ENCODE data around the gene ASPRV1. TPM values are rescaled to one million over a fixed set of nuclear protein-coding genes. Genes with fewer than 3 reads are reported as not detected.
A peak's percentile ranks its signal among the peaks of the same experiment; 100 is the strongest.

ASPRV1 gene
- total RNA-seq, 1 experiment from 2014 or later: not detected

GRCh38 chr2:69943843-69944525 lies 17.4 kb downstream of the ASPRV1 start:
- DNase-seq (ENCODE audit: extremely low read depth, low read depth): no peak

GRCh38 chr2:69943000-69943842 lies 18.2 kb downstream of the ASPRV1 start:
- DNase-seq (ENCODE audit: extremely low read depth, low read depth): no peak

- no peak for DNase-seq (ENCODE audit: extremely low read depth, low read depth)
Observed at GRCh38 chr2:69940691-69941090, 20.7 kb downstream of the ASPRV1 start.

GRCh38 chr2:69939722-69940121 lies 21.7 kb downstream of the ASPRV1 start:
- DNase-seq (ENCODE audit: extremely low read depth, low read depth): no peak

- DNase-seq (ENCODE audit: extremely low read depth, low read depth): no peak
Observed at GRCh38 chr2:69937968-69938367, 23.5 kb downstream of the ASPRV1 start.

GRCh38 chr2:69936906-69937305 lies 24.5 kb downstream of the ASPRV1 start:
- DNase-seq (ENCODE audit: extremely low read depth, low read depth): no peak

- no peak for DNase-seq (ENCODE audit: extremely low read depth, low read depth)
Observed at GRCh38 chr2:69935011-69935410, 26.4 kb downstream of the ASPRV1 start.

GRCh38 chr2:69934614-69934908 lies 26.9 kb downstream of the ASPRV1 start:
- DNase-seq (ENCODE audit: extremely low read depth, low read depth): no peak

- no peak for DNase-seq (ENCODE audit: extremely low read depth, low read depth)
Observed at GRCh38 chr2:69933839-69934613, 27.4 kb downstream of the ASPRV1 start.

- no peak for DNase-seq (ENCODE audit: extremely low read depth, low read depth)
Observed at GRCh38 chr2:69933254-69933828, 28.1 kb downstream of the ASPRV1 start.

GRCh38 chr2:69932596-69932922 lies 28.9 kb downstream of the ASPRV1 start:
- DNase-seq (ENCODE audit: extremely low read depth, low read depth): no peak

- no peak for DNase-seq (ENCODE audit: extremely low read depth, low read depth)
Observed at GRCh38 chr2:69931832-69932595, 29.4 kb downstream of the ASPRV1 start.

GRCh38 chr2:69926849-69927515 lies 34.4 kb downstream of the ASPRV1 start:
- DNase-seq (ENCODE audit: extremely low read depth, low read depth): no peak

GRCh38 chr2:69923116-69923515 lies 38.3 kb downstream of the ASPRV1 start:
- no peak for DNase-seq (ENCODE audit: extremely low read depth, low read depth)

- no peak for DNase-seq (ENCODE audit: extremely low read depth, low read depth)
Observed at GRCh38 chr2:69918401-69918800, 43.0 kb downstream of the ASPRV1 start.

- DNase-seq (ENCODE audit: extremely low read depth, low read depth): peak; percentile 65
Observed at GRCh38 chr2:69917852-69918251, 43.6 kb downstream of the ASPRV1 start.

GRCh38 chr2:69916106-69916505 lies 45.3 kb downstream of the ASPRV1 start:
- DNase-seq (ENCODE audit: extremely low read depth, low read depth): no peak

GRCh38 chr2:69914950-69915945 lies 46.2 kb downstream of the ASPRV1 start, which contains the start of gene MXD1:
Gene MXD1, plus strand, starts transcription at chr2:69915109. Its CDS starts 222 bp downstream, at chr2:69915331.
- DNase-seq (ENCODE audit: extremely low read depth, low read depth): no peak

All from NCI-H460 (cell line).